GM23338 (cell line): ENCODE data around the gene PNPLA7. TPM values are rescaled to one million over a fixed set of nuclear protein-coding genes. Genes with fewer than 3 reads are reported as not detected.

Experiments used
- ATAC-seq: fragments of 200-7000 bp; cut with Tn5 transposase; 3 replicates; pipeline ENCODE4 v1.9.1; 2020
- DNase-seq: peaks from one replicate; pipeline ENCODE4 v3.0.0-alpha.2; 2015; ENCODE audit warnings: low spot score
- H2AFZ ChIP-seq: fragments of 200-600 bp; sonication (generic); 2 replicates; pipeline ENCODE4 v1.8.0; 2016; ENCODE audit warnings: antibody characterized with exemption, mild to moderate bottlenecking, moderate library complexity
- H3F3A ChIP-seq: fragments of 200-600 bp; sonication (generic); replicated peaks from 2 replicates; pipeline ENCODE4 v1.8.0; 2017; ENCODE audit warnings: antibody characterized with exemption, mixed run types, low read depth
- H3K27ac ChIP-seq: fragments of 200-600 bp; sonication (generic); 2 replicates; pipeline ENCODE4 v1.6.1; 2016; ENCODE audit warnings: low read depth
- H3K27me3 ChIP-seq: fragments of 200-600 bp; sonication (generic); 2 replicates; pipeline ENCODE4 v1.8.0; 2016; ENCODE audit warnings: mild to moderate bottlenecking, mixed run types, moderate library complexity; ENCODE audit not compliant: insufficient read depth
- H3K36me3 ChIP-seq: fragments of 200-600 bp; sonication (generic); 2 replicates; pipeline ENCODE4 v1.8.0; 2016; ENCODE audit warnings: mild to moderate bottlenecking; ENCODE audit not compliant: insufficient read depth
- H3K4me1 ChIP-seq: fragments of 200-600 bp; sonication (generic); 2 replicates; pipeline ENCODE4 v1.8.0; 2016; ENCODE audit warnings: mild to moderate bottlenecking, moderate library complexity; ENCODE audit not compliant: insufficient read depth
- H3K4me2 ChIP-seq: fragments of 200-600 bp; sonication (generic); 2 replicates; pipeline ENCODE4 v1.7.1; 2017; ENCODE audit warnings: mixed run types
- H3K4me3 ChIP-seq: fragments of 200-600 bp; sonication (generic); 2 replicates; pipeline ENCODE4 v1.6.1; 2016; ENCODE audit warnings: mixed run types
- H3K79me2 ChIP-seq: fragments of 200-600 bp; sonication (generic); replicated peaks from 2 replicates; pipeline ENCODE4 v1.8.0; 2017; ENCODE audit warnings: mild to moderate bottlenecking; ENCODE audit not compliant: insufficient read depth
- H3K9me2 ChIP-seq: fragments of 200-600 bp; sonication (generic); 2 replicates; pipeline ENCODE4 v1.8.0; 2017; ENCODE audit not compliant: insufficient read depth
- H4K20me1 ChIP-seq: fragments of 200-600 bp; sonication (generic); replicated peaks from 2 replicates; pipeline ENCODE4 v1.8.0; 2017; ENCODE audit warnings: mild to moderate bottlenecking; ENCODE audit not compliant: insufficient read depth
- H3K27ac Mint-ChIP-seq: 2 replicates; pipeline ENCODE4 v1.8.0; 2020; ENCODE audit warnings: inconsistent platforms, mild to moderate bottlenecking, moderate library complexity, mixed read lengths
- H3K27me3 Mint-ChIP-seq: 3 replicates; pipeline ENCODE4 v1.8.0; 2022; ENCODE audit warnings: low read depth, mild to moderate bottlenecking, moderate library complexity, mixed read lengths, inconsistent platforms; ENCODE audit not compliant: insufficient read depth, poor library complexity
- H3K36me3 Mint-ChIP-seq: 3 replicates; pipeline ENCODE4 v1.8.0; 2021; ENCODE audit warnings: low read depth, mild to moderate bottlenecking, inconsistent platforms, moderate library complexity, mixed read lengths
- H3K4me1 Mint-ChIP-seq: 3 replicates; pipeline ENCODE4 v1.8.0; 2020; ENCODE audit warnings: mild to moderate bottlenecking, inconsistent platforms, mixed read lengths
- H3K4me3 Mint-ChIP-seq: 3 replicates; pipeline ENCODE4 v1.8.0; 2021; ENCODE audit warnings: moderate library complexity, mild to moderate bottlenecking, inconsistent platforms, mixed read lengths
- H3K9me3 Mint-ChIP-seq: 3 replicates; pipeline ENCODE4 v1.8.0; 2020; ENCODE audit warnings: moderate library complexity, mild to moderate bottlenecking, inconsistent platforms, mixed read lengths
- CREB1 ChIP-seq: fragments of 250-450 bp; sonication (Bioruptor Pico); IDR thresholded peaks from 2 replicates; pipeline ENCODE4 v1.5.0; 2020; ENCODE audit warnings: low read depth, mild to moderate bottlenecking, moderate library complexity
- CTCF ChIP-seq, 2 experiments: fragments of 200-600 bp in 1 of 2; sonication (generic) in 1 of 2; conservative IDR thresholded peaks; 2 replicates each; pipeline versions ENCODE4 v1.5.1 to v1.6.1; 2016 to 2017; ENCODE audit warnings: antibody characterized with exemption in 2 of 2, low read depth in 2 of 2, mild to moderate bottlenecking in 2 of 2, moderate library complexity in 1 of 2
- JUNB ChIP-seq: IDR thresholded peaks from one replicate; pipeline ENCODE4 v1.6.1; 2016; ENCODE audit warnings: antibody characterized with exemption; ENCODE audit not compliant: unreplicated experiment
- NANOG ChIP-seq: IDR thresholded peaks from 2 replicates; pipeline ENCODE4 v1.6.1; 2016; ENCODE audit warnings: antibody characterized with exemption, borderline replicate concordance
- REST ChIP-seq: IDR thresholded peaks from one replicate; pipeline ENCODE4 v1.6.1; 2018; ENCODE audit warnings: antibody characterized with exemption; ENCODE audit not compliant: unreplicated experiment
- ZNF114 ChIP-seq: fragments of 250-450 bp; sonication (Bioruptor Pico); IDR thresholded peaks from 2 replicates; pipeline ENCODE4 v1.5.0; 2020; ENCODE audit warnings: mild to moderate bottlenecking, moderate library complexity
- ZNF331 ChIP-seq: fragments of 250-450 bp; sonication (Bioruptor Pico); IDR thresholded peaks from 2 replicates; pipeline ENCODE4 v1.5.0; 2020; ENCODE audit warnings: low read depth, mild to moderate bottlenecking, moderate library complexity
- ZNF462 ChIP-seq: fragments of 250-450 bp; sonication (Bioruptor Pico); IDR thresholded peaks from 2 replicates; pipeline ENCODE4 v1.5.0; 2020; ENCODE audit warnings: mild to moderate bottlenecking, moderate library complexity
- polyA plus RNA-seq: library from polyadenylated mRNA; unstranded; fragments of >200 nt; fragmentation: Nextera tagmentation; extraction: Ambion mirVana; gene quantifications from 2 replicates; pipeline ENCODE4 v1.2.1, GENCODE V29; 2016
- total RNA-seq: library from RNA; depleted of rRNA; stranded (reverse); fragments of >200 nt; shearing (Covaris generic); gene quantifications from 2 replicates; pipeline ENCODE4 v1.2.3, GENCODE V29; 2014

PNPLA7 gene
- total and polyA plus RNA-seq, 2 experiments from 2014 or later = 0.45 to 0.80 TPM

GRCh38 chr9:137438591-137439157 lies 111.5 kb downstream of the PNPLA7 start:
- Histone ChIP-seq H2AFZ (no peak overlapping the region), H3K4me3 (no peak overlapping the region), H3K27ac (no peak overlapping the region), H3K36me3 (no peaks in the 10 kb centered on the region), H3K4me1 (peaks cover 5% of the 10 kb centered on the region; the same call in 1 of the 2 replicates), H4K20me1 (no peaks in the 10 kb centered on the region), H3F3A (no peaks in the 10 kb centered on the region), H3K79me2 (no peaks in the 10 kb centered on the region), H3K27me3 (no peaks in the 10 kb centered on the region), H3K4me2 (no peak overlapping the region), H3K9me2 (no peaks in the 10 kb centered on the region)
- no peak overlapping the region for H3K27ac Mint-ChIP-seq
- H3K4me1 Mint-ChIP-seq = peaks cover 2% of the 10 kb centered on the region; the same call in 2 of the 3 replicates
- no peak for DNase-seq
- no peak for ATAC-seq
- H3K27me3 Mint-ChIP-seq = peaks cover 4% of the 10 kb centered on the region
- H3K9me3 Mint-ChIP-seq = no peaks in the 10 kb centered on the region
- TF ChIP-seq REST (no peak), ZNF114 (CRISPR knock-in tag) (no peak), CREB1 (CRISPR knock-in tag) (no peak), CTCF (conservative IDR thresholded peaks at IDR 0.05; ENCODE audit: low read depth in 2 of 2) (no peak), ZNF462 (no peak), JUNB (no peak), ZNF331 (CRISPR knock-in tag) (no peak), NANOG (no peak)
- H3K4me3 Mint-ChIP-seq = no peak overlapping the region
- no peaks in the 10 kb centered on the region for H3K36me3 Mint-ChIP-seq
